Thymus (tissue), 11 donors: ENCODE results near the gene INHBC. TPM values are rescaled to one million over a fixed set of nuclear protein-coding genes. Genes with fewer than 3 reads are reported as not detected.
A peak's percentile ranks its signal among the peaks of the same experiment; 100 is the strongest.

Source experiments
- DNase-seq, 9 donors: peaks; one replicate each; pipeline ENCODE4 v3.0.0-alpha.2; 2013; ENCODE audit warnings: low spot score in 9 of 9, low read depth in 6 of 9, missing footprints in 1 of 9
- H3K27ac ChIP-seq, 2 donors: one replicate each; pipeline ENCODE4 v1.5.1; 2013; ENCODE audit warnings: control low read depth in 1 of 2, low read depth in 1 of 2, low read length in 1 of 2, mild to moderate bottlenecking in 1 of 2, moderate library complexity in 1 of 2
- H3K27me3 ChIP-seq, 2 donors: one replicate each; pipeline ENCODE4 v1.5.1; 2013; ENCODE audit warnings: low read length in 1 of 2; ENCODE audit not compliant: control insufficient read depth in 2 of 2, insufficient read depth in 1 of 2
- H3K36me3 ChIP-seq, 2 donors: one replicate each; pipeline ENCODE4 v1.5.1; 2013; ENCODE audit warnings: low read length in 1 of 2, mild to moderate bottlenecking in 1 of 2, moderate library complexity in 1 of 2; ENCODE audit not compliant: control insufficient read depth in 2 of 2, insufficient read depth in 2 of 2
- H3K4me1 ChIP-seq, 2 donors: one replicate each; pipeline ENCODE4 v1.5.1; 2013; ENCODE audit warnings: low read length in 2 of 2; ENCODE audit not compliant: control insufficient read depth in 2 of 2, insufficient read depth in 2 of 2
- H3K4me3 ChIP-seq, 2 donors: one replicate each; pipeline ENCODE4 v1.5.1; 2013; ENCODE audit warnings: low read length in 2 of 2, control low read depth in 1 of 2, mild to moderate bottlenecking in 1 of 2
- H3K9me3 ChIP-seq, 2 donors: one replicate each; pipeline ENCODE4 v1.5.1; 2013; ENCODE audit warnings: low read length in 1 of 2, mild to moderate bottlenecking in 1 of 2; ENCODE audit not compliant: control insufficient read depth in 2 of 2, insufficient read depth in 1 of 2
- WGBS: extraction: QIAGEN DNeasy Blood & Tissue Kit; methylation state at CpG from one replicate; pipeline ENCODE4 v1.1.7; 2013; 5-methylcytosine and 5-hydroxymethylcytosine counted together
- polyA plus RNA-seq: library from polyadenylated mRNA; stranded (reverse); fragments of 200-250 nt; gene quantifications from one replicate; pipeline ENCODE4 v1.2.3, GENCODE V29; 2013
- total RNA-seq: library from RNA; stranded (reverse); fragments of 120-200 nt; gene quantifications from one replicate; pipeline ENCODE4 v1.2.4, GENCODE V29; 2013
- donor health status: healthy.

Gene INHBC
- total and polyA plus RNA-seq, 2 donors = 0.05 TPM; not detected in 1

DNA sequence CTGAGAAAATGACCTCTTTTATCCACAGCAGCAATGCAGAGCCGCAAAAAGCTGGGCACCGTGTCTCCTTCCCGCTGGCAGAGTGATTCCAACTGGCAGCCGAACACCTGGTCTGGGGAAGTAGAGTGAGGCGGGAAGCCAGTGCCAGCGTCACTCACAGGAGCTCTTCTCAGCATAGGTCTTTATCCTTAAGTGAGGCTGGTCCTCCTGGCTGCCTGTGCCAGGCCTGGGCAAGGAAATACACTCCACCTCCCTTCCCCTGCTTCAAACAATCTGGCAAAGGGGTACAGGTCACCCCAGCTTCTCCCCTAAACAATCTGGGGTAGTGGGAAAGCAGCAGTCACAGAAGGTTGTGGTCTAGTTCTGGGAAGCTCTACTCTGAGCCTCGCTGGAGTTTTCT lies 40.3 kb downstream of the INHBC start:
- Histone ChIP-seq H3K27ac (no peak overlapping the region), H3K36me3 (peaks cover 55 to 56% of the 10 kb centered on the region in 2 donors), H3K9me3 (no peaks in the 10 kb centered on the region), H3K4me3 (no peak overlapping the region), H3K4me1 (peaks cover 29 to 49% of the 10 kb centered on the region in 2 donors), H3K27me3 (peaks cover 0 to 18% of the 10 kb centered on the region in 2 donors)
- DNase-seq = no peak
- 97% methylated on average over 7 of the region's 7 CpGs for WGBS

DNA sequence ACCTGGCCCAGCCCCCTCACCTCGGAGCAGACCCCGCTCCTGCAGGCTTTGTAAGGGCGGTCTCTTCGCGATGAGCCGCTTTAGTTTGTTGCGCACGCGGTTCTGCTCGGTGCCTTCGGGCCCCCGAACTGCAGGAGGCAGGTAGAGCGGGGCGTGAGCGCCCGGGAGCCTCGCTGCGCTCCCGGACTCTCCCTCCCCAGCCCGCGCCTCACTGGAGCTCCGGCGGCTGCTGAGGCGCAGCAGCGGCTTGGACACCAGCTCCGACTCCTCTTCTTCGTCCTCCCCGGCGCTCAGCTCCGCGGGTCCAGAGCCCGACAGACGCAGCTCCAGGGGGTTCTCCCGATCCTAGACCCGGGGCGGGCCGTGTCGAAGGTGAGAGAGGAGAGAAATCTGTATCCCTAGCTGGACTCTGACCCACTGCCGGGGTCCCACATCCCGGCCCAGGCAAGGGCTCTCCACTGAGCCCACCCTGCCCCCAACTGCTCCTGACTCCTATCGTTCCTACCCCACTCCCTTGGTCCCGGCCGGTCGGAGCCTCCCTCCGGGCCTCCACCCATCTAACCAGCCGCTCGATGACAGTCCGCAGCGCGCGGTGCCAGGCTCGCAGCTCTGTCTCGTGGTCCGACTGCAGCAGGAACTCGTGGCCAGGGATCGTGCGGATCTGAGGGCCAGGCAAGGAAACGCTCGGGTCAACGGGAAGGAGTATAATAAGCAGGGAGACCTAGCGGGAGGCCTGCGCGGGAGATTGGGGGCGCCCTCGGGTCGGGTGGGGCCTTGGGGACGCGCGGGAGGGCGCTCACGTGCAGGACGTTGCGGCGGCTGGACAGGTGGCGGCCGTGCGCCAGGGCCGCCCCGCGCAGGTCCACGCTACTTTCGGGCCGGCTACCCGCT lies 40.9 kb downstream of the INHBC start:
- peak overlapping the region; percentile 84 to 89 for H3K4me3 ChIP-seq
- peak overlapping the region in 1 of 2 donors; percentile 20 for H3K27ac ChIP-seq
- WGBS = 62% methylated on average over 84 of the region's 84 CpGs
- peaks cover 48 to 49% of the 10 kb centered on the region in 2 donors for H3K36me3 ChIP-seq
- peaks cover 0 to 18% of the 10 kb centered on the region in 2 donors for H3K27me3 ChIP-seq
- no peaks in the 10 kb centered on the region for H3K9me3 ChIP-seq
- H3K4me1 ChIP-seq = peaks cover 31 to 55% of the 10 kb centered on the region in 2 donors
- DNase-seq = no peak

DNA sequence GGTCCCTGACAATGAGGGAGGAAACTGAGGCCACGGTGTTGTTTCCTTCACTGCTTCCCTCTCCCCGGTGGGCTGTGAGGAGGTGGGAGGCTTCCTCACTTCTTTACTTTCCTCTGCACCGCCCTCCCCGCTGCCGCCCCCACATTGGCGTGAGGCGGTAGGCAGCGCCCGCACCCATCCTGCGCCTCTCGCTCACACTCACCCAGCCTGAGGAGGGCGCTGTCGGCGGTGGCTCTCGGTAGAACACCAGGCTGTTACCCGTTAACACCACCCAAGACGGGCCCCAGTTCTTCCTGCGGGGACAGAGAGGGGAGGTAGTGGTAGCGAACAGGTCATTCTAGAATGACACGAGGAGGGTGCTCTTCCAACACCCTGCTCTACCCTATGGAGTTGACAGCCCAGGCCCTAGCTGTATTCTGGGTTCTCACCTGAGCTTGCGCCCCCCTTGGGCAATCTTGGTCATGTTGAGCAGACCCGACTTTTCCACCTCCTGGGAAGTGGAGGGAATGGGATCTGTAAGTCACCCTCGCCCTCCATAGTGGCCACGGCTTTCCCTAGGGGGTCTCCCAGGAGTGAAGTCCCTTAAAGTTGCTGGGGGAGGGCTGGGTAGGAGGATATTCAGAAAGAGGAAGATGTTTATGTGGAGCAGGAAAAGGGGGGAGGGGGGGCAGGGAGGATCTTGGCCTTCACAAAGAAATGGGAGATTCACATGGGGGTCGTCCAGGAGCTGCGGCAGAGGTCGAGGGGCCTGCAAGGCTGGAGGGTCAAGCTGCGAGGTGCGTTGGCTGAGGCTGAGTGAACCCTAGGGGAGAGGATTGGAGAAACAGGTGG lies 41.8 kb downstream of the INHBC start:
- 3% methylated on average over 29 of the region's 29 CpGs for WGBS
- Histone ChIP-seq H3K4me1 (peaks cover 31 to 63% of the 10 kb centered on the region in 2 donors), H3K27me3 (peaks cover 0 to 18% of the 10 kb centered on the region in 2 donors)

DNA sequence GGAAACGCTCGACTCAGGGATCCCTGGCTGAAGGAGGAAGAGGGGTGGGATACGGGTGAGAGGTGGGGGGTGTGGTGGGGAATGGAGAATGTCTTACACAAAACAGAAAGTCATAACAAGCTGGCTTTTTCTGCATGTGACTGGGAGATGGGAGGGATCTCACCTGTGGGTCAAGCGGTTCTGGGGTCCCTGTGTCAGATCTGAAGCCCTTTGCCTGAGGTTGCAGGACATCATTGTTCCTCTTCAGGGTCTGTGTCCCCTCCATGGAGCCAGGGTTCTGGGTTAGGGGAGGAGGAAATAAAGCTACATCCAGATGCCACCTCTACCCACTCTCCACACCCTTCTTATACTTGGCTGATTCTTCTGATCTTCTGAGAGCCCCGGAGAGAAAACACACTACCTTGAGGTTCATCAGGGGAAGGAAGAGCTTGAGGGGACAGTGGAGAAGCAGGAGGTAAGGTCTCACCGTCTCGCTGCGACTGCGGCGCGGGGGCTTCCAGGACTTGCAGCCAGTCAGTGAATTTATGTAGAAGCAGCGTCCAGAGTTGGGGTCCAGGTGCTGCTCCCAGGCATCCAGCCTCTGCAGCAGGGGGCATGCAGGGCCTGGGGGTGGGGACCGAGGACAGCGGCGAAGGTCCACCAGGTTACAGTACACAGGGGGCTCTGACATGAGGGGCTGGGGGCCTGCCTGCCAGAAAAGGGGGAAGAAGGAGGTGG lies 42.6 kb downstream of the INHBC start:
- peak overlapping the region; percentile 92 to 95 for H3K27ac ChIP-seq
- H3K9me3 ChIP-seq = no peaks in the 10 kb centered on the region
- H3K4me3 ChIP-seq = peak overlapping the region; percentile 84 to 89
- peaks cover 0 to 18% of the 10 kb centered on the region in 2 donors for H3K27me3 ChIP-seq
- H3K4me1 ChIP-seq = peaks cover 31 to 68% of the 10 kb centered on the region in 2 donors
- peak in 2 of 9 donors; percentile 39 to 66 for DNase-seq
- peaks cover 32 to 33% of the 10 kb centered on the region in 2 donors for H3K36me3 ChIP-seq
- WGBS = 7% methylated on average over 15 of the region's 15 CpGs

More for the DNA sequence above, 41.8 kb downstream of the INHBC start:
- Histone ChIP-seq H3K27ac (peak overlapping the region; percentile 92 to 95), H3K9me3 (no peaks in the 10 kb centered on the region), H3K36me3 (peaks cover 40 to 41% of the 10 kb centered on the region in 2 donors), H3K4me3 (peak overlapping the region; percentile 84 to 89)
- peak in 3 of 9 donors; percentile 69 to 77 (median 72) for DNase-seq

DNA sequence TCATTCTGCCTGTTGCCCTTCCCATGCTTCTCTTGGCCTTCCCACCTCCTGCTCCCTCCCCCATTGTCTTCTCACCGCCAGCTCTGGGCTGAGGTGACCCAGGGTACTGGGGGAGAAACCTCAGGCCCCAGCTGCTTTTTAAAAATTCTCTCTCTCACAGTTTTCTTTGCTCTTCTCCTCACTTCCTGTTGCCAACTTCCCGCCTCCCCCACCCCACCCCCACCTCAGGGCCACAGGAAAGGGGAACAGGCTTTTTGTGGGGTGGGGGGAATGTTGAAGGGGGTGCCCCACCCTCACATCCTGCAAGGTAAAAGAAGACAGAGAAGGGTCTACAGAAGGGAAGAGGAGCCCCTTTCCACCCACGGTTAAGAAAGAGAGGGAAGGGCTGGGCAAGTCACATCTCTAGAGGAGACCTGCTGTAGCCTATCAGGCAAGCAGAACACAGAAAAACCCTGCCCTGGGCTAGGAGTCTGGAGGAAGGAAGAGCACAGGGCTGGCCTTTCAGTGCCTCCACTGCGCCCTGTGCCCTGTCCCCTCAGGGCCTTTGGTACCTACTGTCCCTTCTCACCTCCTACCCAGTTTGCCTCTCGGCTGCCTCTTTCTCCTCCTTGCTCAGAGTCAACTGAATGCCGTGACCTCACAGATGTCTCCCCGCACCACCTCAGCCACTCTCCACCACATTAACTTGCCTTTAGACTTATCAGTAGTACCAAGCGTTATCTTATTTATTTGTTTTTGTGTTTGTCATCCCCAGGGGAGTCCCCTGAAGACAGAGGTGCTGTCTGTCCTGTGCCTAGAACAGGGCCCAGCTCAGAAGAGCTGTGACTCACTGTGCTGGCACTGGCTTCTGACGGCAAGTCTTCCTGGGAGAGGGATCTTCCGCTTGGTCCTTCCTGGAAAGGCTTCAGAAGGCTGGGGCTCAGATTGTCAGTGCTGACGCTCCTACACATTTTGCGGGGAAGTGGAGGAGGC lies 43.4 kb downstream of the INHBC start:
- Histone ChIP-seq H3K27ac (peak overlapping the region; percentile 92 to 95), H3K27me3 (peaks cover 0 to 18% of the 10 kb centered on the region in 2 donors), H3K4me3 (peak overlapping the region; percentile 84 to 89), H3K36me3 (peaks cover 25 to 26% of the 10 kb centered on the region in 2 donors), H3K9me3 (no peaks in the 10 kb centered on the region), H3K4me1 (peaks cover 31 to 68% of the 10 kb centered on the region in 2 donors)
- DNase-seq = peak in 3 of 9 donors; percentile 67 to 84 (median 68)
- 40% methylated on average over 12 of the region's 12 CpGs for WGBS

DNA sequence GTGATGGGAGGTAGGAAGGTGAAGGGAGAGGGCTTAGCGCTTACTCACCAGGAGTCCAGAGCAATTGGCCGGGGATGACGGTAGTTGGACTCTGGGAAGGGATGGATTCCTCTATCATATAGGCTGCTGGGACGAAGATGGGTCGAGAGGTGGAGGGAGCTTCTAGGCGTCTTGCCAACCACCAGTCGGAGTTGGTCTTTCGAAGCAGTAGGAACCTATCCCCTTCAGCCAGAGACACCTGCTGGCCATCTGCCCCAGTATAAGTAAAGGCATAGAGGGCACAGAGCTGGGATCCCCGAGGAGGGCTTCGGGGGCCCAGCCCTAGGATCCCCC lies 44.4 kb downstream of the INHBC start:
- 92% methylated on average over 10 of the region's 10 CpGs for WGBS
- DNase-seq = no peak
- no peak overlapping the region for H3K4me3 ChIP-seq
- H3K27me3 ChIP-seq = peaks cover 0 to 18% of the 10 kb centered on the region in 2 donors
- H3K4me1 ChIP-seq = peaks cover 31 to 68% of the 10 kb centered on the region in 2 donors
- peak overlapping the region; percentile 92 to 95 for H3K27ac ChIP-seq
- peaks cover 17 to 19% of the 10 kb centered on the region in 2 donors for H3K36me3 ChIP-seq
- H3K9me3 ChIP-seq = no peaks in the 10 kb centered on the region

DNA sequence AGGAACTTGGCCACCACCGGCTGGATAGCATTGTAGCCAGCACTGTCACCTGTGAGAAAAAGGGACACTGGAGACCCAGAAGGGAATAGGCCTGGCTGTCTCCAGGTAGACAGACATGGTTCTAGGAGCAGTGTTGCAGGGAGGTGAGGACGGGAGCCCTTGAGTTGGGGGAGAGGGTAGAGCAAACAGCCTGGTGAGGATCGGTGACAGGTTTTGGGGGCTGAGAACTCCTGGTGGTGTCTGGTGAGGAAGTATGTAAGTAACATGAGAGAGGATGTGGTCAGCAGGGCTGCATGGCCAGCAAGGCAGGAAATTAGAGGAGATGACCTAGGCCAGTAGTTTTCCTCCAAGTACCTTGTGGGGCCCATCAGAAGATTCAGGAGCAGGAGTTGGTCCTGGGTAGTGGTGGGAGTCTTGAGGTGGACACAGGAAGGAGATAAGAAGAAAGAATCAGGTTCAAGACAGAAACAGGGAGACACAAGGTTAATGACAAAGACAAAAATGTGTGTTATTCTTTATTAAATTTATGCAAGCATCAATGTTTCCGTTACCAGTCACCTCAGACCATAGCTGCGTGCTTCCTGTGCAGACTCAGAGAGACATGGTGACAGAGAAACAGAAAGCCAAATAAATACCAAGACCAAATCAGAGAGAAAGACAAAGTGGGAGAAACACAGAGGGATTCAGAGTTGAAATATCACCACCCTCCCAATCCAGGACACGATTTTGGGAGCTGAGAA lies 45.0 kb downstream of the INHBC start, which contains the start of gene ARHGAP9:
Gene ARHGAP9, minus strand, starts transcription at position 491 of the 740 bp plus-strand sequence. Its CDS starts 460 bp downstream, at position 31.
- 37% methylated on average over 6 of the region's 6 CpGs for WGBS
- peaks cover 0 to 16% of the 10 kb centered on the region in 2 donors for H3K27me3 ChIP-seq

More for the DNA sequence above, 45.0 kb downstream of the INHBC start, which contains the start of gene ARHGAP9:
- no peaks in the 10 kb centered on the region for H3K9me3 ChIP-seq
- peaks cover 12 to 13% of the 10 kb centered on the region in 2 donors for H3K36me3 ChIP-seq
- peak within 1 kb of the TSS in 1 of 2 donors; percentile 4 for H3K4me3 ChIP-seq
- peak within 1 kb of the TSS; percentile 92 to 95 for H3K27ac ChIP-seq
- peaks cover 31 to 68% of the 10 kb centered on the region in 2 donors for H3K4me1 ChIP-seq
- DNase-seq = peak in 2 of 9 donors; percentile 55 to 79
